Adrenal gland (tissue), 12 donors: ENCODE measurements around the gene SLC25A41. TPM values are rescaled to one million over a fixed set of nuclear protein-coding genes. Genes with fewer than 3 reads are reported as not detected.

Source experiments
- DNase-seq, 7 donors: peaks; one replicate each; pipeline ENCODE4 v3.0.0-alpha.2; 2019 to 2020
- H3K27ac ChIP-seq, 5 donors: fragments of 200-600 bp; sonication (generic) in 4 of 5; 1 replicate in 3 of 5; 2 replicates in 2 of 5; pipeline versions ENCODE4 v1.5.1 to v1.8.0; 2016 to 2020; ENCODE audit warnings: mild to moderate bottlenecking in 1 of 5
- H3K27me3 ChIP-seq: fragments of 200-600 bp; 2 replicates; pipeline ENCODE4 v1.8.0; 2021
- H3K36me3 ChIP-seq, 2 donors: fragments of 200-600 bp; replicated peaks in 1 of 2; 1 replicate in 1 of 2; 2 replicates in 1 of 2; pipeline versions ENCODE4 v1.5.1 to v1.8.0; 2018 to 2022
- H3K4me1 ChIP-seq, 2 donors: fragments of 200-600 bp; replicated peaks in 1 of 2; 1 replicate in 1 of 2; 2 replicates in 1 of 2; pipeline versions ENCODE4 v1.5.1 to v1.8.0; 2018 to 2021
- H3K4me3 ChIP-seq, 4 donors: fragments of 200-600 bp; sonication (generic) in 3 of 4; one replicate each; pipeline ENCODE4 v1.5.1; 2016 to 2018
- H3K9me3 ChIP-seq, 3 donors: fragments of 200-600 bp; sonication (generic) in 1 of 3; replicated peaks in 1 of 3; 1 replicate in 2 of 3; 2 replicates in 1 of 3; pipeline versions ENCODE4 v1.5.1 to v1.8.0; 2016 to 2021
- POLR2A ChIP-seq, 2 donors: fragments of 450-650 bp; IDR thresholded peaks; one replicate each; pipeline ENCODE4 v1.6.1; 2017; ENCODE audit warnings: antibody characterized with exemption in 2 of 2, mild to moderate bottlenecking in 2 of 2, moderate library complexity in 1 of 2
- WGBS, 4 donors: extraction: QIAGEN DNeasy Blood & Tissue Kit in 2 of 4; methylation state at CpG; one replicate each; pipeline versions ENCODE4 v1.1.5 to v1.1.7; 2013 to 2017; 5-methylcytosine and 5-hydroxymethylcytosine counted together
- intact Hi-C, 2 donors: fragments of 100-400 bp; cut with DNase I; formaldehyde crosslinking; loops; one replicate each; pipeline versions ENCODE4 v1.14.1 to v1.15.0; 2022 to 2023
- polyA plus RNA-seq, 3 donors: library from polyadenylated mRNA; stranded (reverse); fragments of 200-250 nt in 2 of 3; fragments of 350-450 nt in 1 of 3; fragmentation: Illumina TruSeq in 1 of 3; extraction: RNeasy Lipid Tissue Mini Kit (QIAGEN cat#74804) in 1 of 3; gene quantifications; one replicate each; pipeline ENCODE4 v1.2.3, GENCODE V29; 2013 to 2014
- total RNA-seq, 9 donors: library from RNA; depleted of rRNA in 4 of 9; stranded (reverse); fragments of >200 nt in 4 of 9; fragments of 120-200 nt in 1 of 9; fragmentation: NEBNext Ultra II Directional in 1 of 9; extraction: Animal tissue kit (Norgen Biotek cat#: 25700) in 1 of 9; gene quantifications; one replicate each; pipeline versions ENCODE4 v1.1.0 to v1.2.4, GENCODE V29; 2013 to 2023
- TF ChIP-seq, protein P1 (sequence below), 6 experiments: fragments of 450-650 bp in 4 of 6; fragments of 200-600 bp in 2 of 6; sonication (generic) in 1 of 6; IDR thresholded peaks; 1 replicate in 5 of 6; 2 replicates in 1 of 6; pipeline versions ENCODE4 v1.5.1 to v1.8.0; 2016 to 2021; ENCODE audit warnings: antibody characterized with exemption in 6 of 6, mild to moderate bottlenecking in 2 of 6, moderate library complexity in 1 of 6
- donor health status: healthy with polysubstance abuse.
- donor health status: Bipolar disorder and iron deficiency.
- donor health status: DM: yes; HTN: yes; CAD: no.
- donor health status: DM: no; HTN: no; CAD: no.
- donor health status: DM: no; HTN: no; CAD: no.
- donor health status: DM: yes; HTN: yes; CAD: no.

The SLC25A41 gene
- total and polyA plus RNA-seq, 12 donors, result 0.18 to 1.4 (median 0.38) TPM; not detected in 6

DNA sequence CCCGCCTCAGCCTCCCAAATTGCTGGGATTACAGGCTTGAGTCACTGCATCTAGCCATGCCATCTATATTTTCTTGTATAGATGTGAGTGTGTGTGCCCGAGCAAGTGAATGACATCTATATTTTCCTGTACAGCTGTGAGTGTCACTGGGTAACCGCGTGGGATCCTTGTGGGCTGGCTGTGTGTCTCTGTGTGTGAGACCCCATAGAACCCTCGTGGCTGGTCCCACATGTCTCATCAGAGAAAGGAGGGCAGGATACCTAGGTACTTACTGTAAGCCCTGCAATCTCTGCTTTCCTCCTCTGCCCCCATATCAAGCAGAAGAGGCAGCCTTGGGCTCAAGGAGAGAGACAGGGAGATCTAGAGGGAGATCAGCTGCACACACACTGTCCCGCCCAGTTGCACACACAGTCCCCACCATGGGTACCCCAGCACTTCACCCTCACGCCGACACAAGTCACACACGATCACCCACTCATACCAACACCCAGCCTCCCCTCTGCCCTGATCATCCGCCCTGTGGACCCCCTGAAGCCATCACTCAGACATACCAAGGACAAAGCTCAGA lies 47.4 kb upstream of the SLC25A41 start:
- peak overlapping the region in 1 of 5 donors; percentile 36 for H3K27ac ChIP-seq

DNA sequence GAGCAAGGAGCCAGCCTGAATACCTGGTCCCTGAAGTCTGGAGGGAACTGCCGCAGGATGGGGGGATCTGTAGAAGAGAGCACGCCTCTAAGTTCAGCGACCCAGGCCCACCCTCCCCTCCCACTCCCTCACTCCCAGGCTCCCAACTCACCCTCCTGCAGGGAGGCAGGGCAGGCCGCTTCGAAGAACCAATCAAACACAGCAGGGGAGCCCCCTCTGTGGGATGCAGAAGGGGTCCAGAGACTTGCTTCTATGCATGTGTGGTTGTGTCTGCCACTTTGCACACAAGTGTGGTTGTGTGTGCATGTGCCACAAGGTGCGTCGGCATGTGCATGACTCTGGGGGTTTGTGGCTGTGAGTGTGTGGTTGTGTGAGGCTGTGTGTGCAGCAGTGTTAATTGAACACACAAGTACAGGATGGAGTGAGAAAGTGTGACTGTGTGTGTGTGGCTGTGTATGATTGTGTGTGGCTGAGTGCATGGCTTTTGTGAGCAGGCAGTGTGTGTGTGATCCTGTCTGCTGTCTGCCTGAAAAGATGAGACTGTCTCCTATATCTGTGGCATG lies 46.4 kb upstream of the SLC25A41 start:
- no peak for DNase-seq
- TF ChIP-seq, protein P1, sequence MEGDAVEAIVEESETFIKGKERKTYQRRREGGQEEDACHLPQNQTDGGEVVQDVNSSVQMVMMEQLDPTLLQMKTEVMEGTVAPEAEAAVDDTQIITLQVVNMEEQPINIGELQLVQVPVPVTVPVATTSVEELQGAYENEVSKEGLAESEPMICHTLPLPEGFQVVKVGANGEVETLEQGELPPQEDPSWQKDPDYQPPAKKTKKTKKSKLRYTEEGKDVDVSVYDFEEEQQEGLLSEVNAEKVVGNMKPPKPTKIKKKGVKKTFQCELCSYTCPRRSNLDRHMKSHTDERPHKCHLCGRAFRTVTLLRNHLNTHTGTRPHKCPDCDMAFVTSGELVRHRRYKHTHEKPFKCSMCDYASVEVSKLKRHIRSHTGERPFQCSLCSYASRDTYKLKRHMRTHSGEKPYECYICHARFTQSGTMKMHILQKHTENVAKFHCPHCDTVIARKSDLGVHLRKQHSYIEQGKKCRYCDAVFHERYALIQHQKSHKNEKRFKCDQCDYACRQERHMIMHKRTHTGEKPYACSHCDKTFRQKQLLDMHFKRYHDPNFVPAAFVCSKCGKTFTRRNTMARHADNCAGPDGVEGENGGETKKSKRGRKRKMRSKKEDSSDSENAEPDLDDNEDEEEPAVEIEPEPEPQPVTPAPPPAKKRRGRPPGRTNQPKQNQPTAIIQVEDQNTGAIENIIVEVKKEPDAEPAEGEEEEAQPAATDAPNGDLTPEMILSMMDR (IDR thresholded peaks at IDR 0.05), result no peak
- TF ChIP-seq POLR2A (IDR thresholded peaks at IDR 0.05), result no peak
- Histone ChIP-seq H3K36me3 (no peaks in the 10 kb centered on the region), H3K9me3 (no peaks in the 10 kb centered on the region), H3K4me3 (no peak overlapping the region), H3K27ac (no peak overlapping the region), H3K4me1 (peaks cover 3 to 17% of the 10 kb centered on the region in 2 donors), H3K27me3 (no peaks in the 10 kb centered on the region)
- intact Hi-C loops, result no loop called here
- WGBS, 4 donors, result 62 to 85% (median 73%) methylated on average over 5 to 7 of the region's 7 CpGs

More for the DNA sequence above, 47.4 kb upstream of the SLC25A41 start:
- intact Hi-C loops, result no loop called here
- Histone ChIP-seq H3K27me3 (no peaks in the 10 kb centered on the region), H3K9me3 (no peaks in the 10 kb centered on the region), H3K36me3 (no peaks in the 10 kb centered on the region), H3K4me3 (peak overlapping the region in 1 of 4 donors; percentile 26), H3K4me1 (peaks cover 0 to 8% of the 10 kb centered on the region in 2 donors)
- DNase-seq, result no peak
- TF ChIP-seq, protein P1 (IDR thresholded peaks at IDR 0.05), result no peak
- no peak for TF ChIP-seq POLR2A (IDR thresholded peaks at IDR 0.05)
- 63 to 68% (median 67%) methylated on average over 9 to 10 of the region's 10 CpGs for WGBS, 4 donors

DNA sequence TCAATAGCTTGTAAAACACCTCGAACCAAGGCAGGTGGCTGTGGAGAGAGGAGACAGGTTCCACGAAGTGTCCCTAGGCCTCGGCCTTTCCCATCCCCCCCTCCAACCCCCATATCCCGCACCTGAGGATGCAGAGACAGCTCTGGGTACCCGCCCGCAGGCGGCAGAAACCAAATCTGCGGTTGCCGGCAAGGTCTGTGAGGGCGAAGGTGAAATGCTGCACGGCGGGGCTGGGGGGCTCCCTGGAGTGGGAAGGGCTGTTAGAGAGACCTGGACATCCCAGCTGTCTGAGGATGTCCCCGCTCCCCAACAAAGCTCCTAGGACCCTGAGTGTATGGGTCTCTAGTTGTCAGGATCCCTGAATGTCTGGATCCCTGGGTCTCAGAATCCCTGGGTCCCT lies 45.3 kb upstream of the SLC25A41 start:
- H3K27ac ChIP-seq, result no peak overlapping the region
- no peaks in the 10 kb centered on the region for H3K36me3 ChIP-seq
- intact Hi-C loops, result no loop called here
- peaks cover 3 to 17% of the 10 kb centered on the region in 2 donors for H3K4me1 ChIP-seq
- DNase-seq, result no peak
- H3K9me3 ChIP-seq, result no peaks in the 10 kb centered on the region
- no peak overlapping the region for H3K4me3 ChIP-seq
- no peaks in the 10 kb centered on the region for H3K27me3 ChIP-seq
- 82 to 96% (median 91%) methylated on average over 4 to 13 of the region's 13 CpGs for WGBS, 4 donors
- TF ChIP-seq, protein P1 (IDR thresholded peaks at IDR 0.05), result no peak
- no peak for TF ChIP-seq POLR2A (IDR thresholded peaks at IDR 0.05)

DNA sequence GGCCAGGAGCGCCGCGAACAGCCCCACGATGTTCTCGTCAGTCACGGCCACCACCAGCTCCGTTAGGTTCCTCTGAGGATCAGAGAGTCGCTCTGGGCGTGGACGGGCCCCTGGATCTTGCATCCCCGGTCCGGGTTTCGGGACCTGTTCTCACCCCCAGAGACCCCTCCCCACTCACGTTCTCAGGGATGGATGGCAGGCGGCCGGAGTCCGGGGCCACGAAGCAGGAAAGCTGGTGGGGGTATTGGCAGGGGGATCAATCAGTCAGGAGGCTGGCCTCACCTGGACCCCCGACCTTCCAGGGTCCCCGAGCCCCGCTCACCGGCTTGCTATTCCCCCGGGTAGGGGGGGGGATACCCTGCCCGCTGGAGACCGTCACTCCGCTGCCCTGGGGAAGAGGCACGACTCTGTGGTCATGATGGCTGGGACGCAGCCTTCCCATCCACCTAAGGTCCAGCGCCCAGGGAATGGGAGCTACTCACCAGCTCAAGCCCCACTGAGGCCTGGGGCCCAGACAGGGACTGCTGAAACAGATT lies 43.4 kb upstream of the SLC25A41 start:
- Histone ChIP-seq H3K4me1 (peaks cover 3 to 17% of the 10 kb centered on the region in 2 donors), H3K36me3 (no peaks in the 10 kb centered on the region), H3K27me3 (no peaks in the 10 kb centered on the region), H3K4me3 (peak overlapping the region in 1 of 4 donors; percentile 42), H3K9me3 (no peaks in the 10 kb centered on the region), H3K27ac (no peak overlapping the region)
- no peak for DNase-seq
- 24 to 40% (median 30%) methylated on average over 8 to 29 of the region's 29 CpGs; no CpG with 5 or more reads in 1 of the 4 donors for WGBS, 4 donors
- TF ChIP-seq, protein P1 (IDR thresholded peaks at IDR 0.05), result no peak
- intact Hi-C loops, result no loop called here
